Breast epithelium (tissue), 3 donors: ENCODE results near the gene PLK5.

Experiments used
- POLR2AphosphoS5 ChIP-seq, 3 donors: sonication (generic); formaldehyde crosslinking; IDR thresholded peaks; one replicate each; pipeline ENCODE4 v1.6.1; 2017; ENCODE audit warnings: antibody characterized with exemption in 3 of 3
- TF ChIP-seq, protein P1 (sequence below), 3 donors: fragments of 450-650 bp; IDR thresholded peaks; one replicate each; pipeline ENCODE4 v1.5.1; 2016 to 2017; ENCODE audit warnings: antibody characterized with exemption in 3 of 3, mild to moderate bottlenecking in 3 of 3, moderate library complexity in 3 of 3

GRCh38 chr19:1538978-1539377, 15.1 kb downstream of the PLK5 start:
- TF ChIP-seq, protein P1, sequence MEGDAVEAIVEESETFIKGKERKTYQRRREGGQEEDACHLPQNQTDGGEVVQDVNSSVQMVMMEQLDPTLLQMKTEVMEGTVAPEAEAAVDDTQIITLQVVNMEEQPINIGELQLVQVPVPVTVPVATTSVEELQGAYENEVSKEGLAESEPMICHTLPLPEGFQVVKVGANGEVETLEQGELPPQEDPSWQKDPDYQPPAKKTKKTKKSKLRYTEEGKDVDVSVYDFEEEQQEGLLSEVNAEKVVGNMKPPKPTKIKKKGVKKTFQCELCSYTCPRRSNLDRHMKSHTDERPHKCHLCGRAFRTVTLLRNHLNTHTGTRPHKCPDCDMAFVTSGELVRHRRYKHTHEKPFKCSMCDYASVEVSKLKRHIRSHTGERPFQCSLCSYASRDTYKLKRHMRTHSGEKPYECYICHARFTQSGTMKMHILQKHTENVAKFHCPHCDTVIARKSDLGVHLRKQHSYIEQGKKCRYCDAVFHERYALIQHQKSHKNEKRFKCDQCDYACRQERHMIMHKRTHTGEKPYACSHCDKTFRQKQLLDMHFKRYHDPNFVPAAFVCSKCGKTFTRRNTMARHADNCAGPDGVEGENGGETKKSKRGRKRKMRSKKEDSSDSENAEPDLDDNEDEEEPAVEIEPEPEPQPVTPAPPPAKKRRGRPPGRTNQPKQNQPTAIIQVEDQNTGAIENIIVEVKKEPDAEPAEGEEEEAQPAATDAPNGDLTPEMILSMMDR (IDR thresholded peaks at IDR 0.05): no peak
- no peak for TF ChIP-seq POLR2AphosphoS5 (IDR thresholded peaks at IDR 0.05)
